Measurements from ENCODE around the gene OR4X1. TPM values are rescaled to one million over a fixed set of nuclear protein-coding genes. Genes with fewer than 3 reads are reported as not detected.
"Not testable (repeated sequence)": the region's sequence is repeated elsewhere in the genome, so short reads cannot be mapped to it uniquely, and the experiment has no call there.

OR4X1 gene
- total RNA-seq, 2 experiments from 2014 or later = not detected

- DNase-seq = peak; percentile 78
- Mint-ChIP-seq H3K27me3 (ENCODE audit: low read depth) (no peaks in the 10 kb centered on the region), H3K4me3 (no peak overlapping the region), H3K9me3 (ENCODE audit: insufficient read depth) (no peaks in the 10 kb centered on the region), H3K4me1 (ENCODE audit: low read depth) (no peaks in the 10 kb centered on the region), H3K27ac (no peak overlapping the region), H3K36me3 (ENCODE audit: low read depth) (no peaks in the 10 kb centered on the region)
- ChIA-PET CTCF (interaction anchor here (0.6 to 2.4 kb wide), 10 partner anchors 9 to 1687 kb away, joined by 3 to 8 read pairs (median 4); partner anchors contain the start of gene OR4X1), POLR2A (no interaction called here)
- ATAC-seq = peak; percentile 65
These were observed 44.2 kb downstream of the OR4X1 start for GRCh38 chr11:48307760-48308386.

GRCh38 chr11:48313590-48313989 is 49.9 kb downstream of the OR4X1 start:
- H3K27ac Mint-ChIP-seq; H3K36me3 Mint-ChIP-seq (ENCODE audit: low read depth); H3K4me1 Mint-ChIP-seq (ENCODE audit: low read depth); POLR2A ChIA-PET; H3K4me3 Mint-ChIP-seq; H3K27me3 Mint-ChIP-seq (ENCODE audit: low read depth); ATAC-seq; H3K9me3 Mint-ChIP-seq (ENCODE audit: insufficient read depth); DNase-seq: not testable (repeated sequence)
- CTCF ChIA-PET = interaction anchor here (1.1 kb wide), 1 partner anchor 8 kb away, joined by 3 read pairs; no protein-coding TSS in a partner anchor

Other genes starting within 250 kb of the OR4X1 start
- gene OR4B1, start 47.1 kb upstream of the OR4X1 start, total RNA-seq = not detected
- not detected for gene OR4X2, start 18.8 kb upstream of the OR4X1 start, total RNA-seq
- not detected for gene OR4S1, start 42.4 kb downstream of the OR4X1 start, total RNA-seq
- not detected for gene OR4C3, start 61.1 kb downstream of the OR4X1 start, total RNA-seq
- not detected for gene OR4C5, start 102.6 kb downstream of the OR4X1 start, total RNA-seq
- not detected for gene OR4A47, start 224.9 kb downstream of the OR4X1 start, total RNA-seq

Measured in activated CD8-positive, alpha-beta T cell treated with anti-CD3 and anti-CD28 coated beads, Interleukin-2, amount 10 ng/mL, durations not matched to agents 7 days and 5 days (primary cell).